HG02938 (cell line): ENCODE data around the gene KCNG1.
"Not testable (repeated sequence)": the region's sequence is repeated elsewhere in the genome, so short reads cannot be mapped to it uniquely, and the experiment has no call there.

Experiments
- ATAC-seq: cut with Tn5 transposase; IDR thresholded peaks from one replicate; pipeline ENCODE4 v1.9.1; 2021; ENCODE audit warnings: mild to moderate bottlenecking, moderate library complexity; ENCODE audit not compliant: unreplicated experiment

Gene KCNG1, protein sequence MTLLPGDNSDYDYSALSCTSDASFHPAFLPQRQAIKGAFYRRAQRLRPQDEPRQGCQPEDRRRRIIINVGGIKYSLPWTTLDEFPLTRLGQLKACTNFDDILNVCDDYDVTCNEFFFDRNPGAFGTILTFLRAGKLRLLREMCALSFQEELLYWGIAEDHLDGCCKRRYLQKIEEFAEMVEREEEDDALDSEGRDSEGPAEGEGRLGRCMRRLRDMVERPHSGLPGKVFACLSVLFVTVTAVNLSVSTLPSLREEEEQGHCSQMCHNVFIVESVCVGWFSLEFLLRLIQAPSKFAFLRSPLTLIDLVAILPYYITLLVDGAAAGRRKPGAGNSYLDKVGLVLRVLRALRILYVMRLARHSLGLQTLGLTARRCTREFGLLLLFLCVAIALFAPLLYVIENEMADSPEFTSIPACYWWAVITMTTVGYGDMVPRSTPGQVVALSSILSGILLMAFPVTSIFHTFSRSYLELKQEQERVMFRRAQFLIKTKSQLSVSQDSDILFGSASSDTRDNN

GRCh38 chr20:51022803-51023616 is at the start of gene KCNG1:
TSS of gene KCNG1 (minus strand) at chr20:51023107. CDS start at chr20:51010338, 12,769 bp downstream.
- ATAC-seq = no peak

- no peak for ATAC-seq
These were observed 47.7 kb upstream of the KCNG1 start for GRCh38 chr20:51070621-51071020.

- no peak for ATAC-seq
These were observed 44.9 kb upstream of the KCNG1 start for GRCh38 chr20:51067792-51068191.

GRCh38 chr20:51065615-51066014 is 42.7 kb upstream of the KCNG1 start:
- no peak for ATAC-seq

DNA sequence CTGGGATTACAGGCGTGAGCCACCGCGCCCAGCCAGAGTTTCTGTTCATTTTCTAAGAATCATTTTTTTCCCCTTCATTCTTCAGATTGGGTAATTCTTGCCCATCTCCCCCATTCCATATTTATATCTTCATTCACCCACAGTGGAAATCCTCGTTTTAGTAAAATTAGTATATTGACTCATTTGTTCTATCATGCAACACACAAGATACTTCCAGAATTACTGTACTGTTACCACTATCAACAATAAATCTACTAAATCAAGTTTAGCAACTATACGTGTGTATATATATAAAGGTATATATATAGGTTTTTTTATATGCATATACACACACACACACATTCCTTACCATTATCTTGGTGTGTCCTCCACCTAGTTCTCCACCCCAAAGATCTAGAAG is 41.2 kb upstream of the KCNG1 start:
- ATAC-seq = no peak

DNA sequence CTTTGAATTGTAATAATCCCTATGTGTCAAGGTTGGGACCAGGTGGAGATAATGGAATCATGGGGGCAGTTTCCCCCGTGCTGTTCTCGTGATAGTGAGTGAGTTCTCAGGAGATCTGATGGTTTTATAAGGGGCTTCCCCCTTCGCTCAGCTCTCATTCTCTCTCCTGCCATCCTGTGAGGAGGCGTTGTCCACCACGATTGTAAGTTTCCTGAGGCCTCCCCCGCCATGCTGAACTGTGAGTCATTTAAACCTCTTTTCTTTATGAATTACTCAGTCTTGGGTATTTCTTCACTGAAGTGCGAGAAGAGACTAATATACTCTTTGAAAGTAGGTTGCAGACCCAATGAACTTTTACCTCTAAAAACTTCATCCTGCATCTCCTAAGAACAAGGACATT is 39.2 kb upstream of the KCNG1 start:
- ATAC-seq = no peak

GRCh38 chr20:51061418-51062045 is 38.6 kb upstream of the KCNG1 start:
- no peak for ATAC-seq

DNA sequence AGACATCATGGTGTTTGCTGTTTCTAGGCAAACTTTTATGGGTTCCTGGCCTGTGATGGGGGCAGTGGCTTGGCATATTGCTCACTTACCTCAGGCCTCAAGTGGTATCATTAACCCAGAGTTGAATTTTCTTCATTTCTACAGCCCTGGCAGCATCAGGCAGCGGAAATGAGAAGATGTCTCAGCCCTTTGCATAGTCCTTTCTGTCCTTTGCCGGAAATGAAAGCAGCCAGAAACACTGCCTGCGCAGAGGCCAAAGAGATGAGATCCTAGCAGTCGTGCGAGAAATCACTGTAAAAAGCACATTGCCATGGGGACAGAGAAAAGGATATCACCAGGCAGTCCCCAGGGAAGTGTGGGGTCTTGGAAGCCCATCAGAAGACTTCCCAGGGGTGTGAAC is 37.4 kb upstream of the KCNG1 start:
- ATAC-seq = no peak

GRCh38 chr20:51059862-51060261 is 37.0 kb upstream of the KCNG1 start:
- ATAC-seq = no peak

DNA sequence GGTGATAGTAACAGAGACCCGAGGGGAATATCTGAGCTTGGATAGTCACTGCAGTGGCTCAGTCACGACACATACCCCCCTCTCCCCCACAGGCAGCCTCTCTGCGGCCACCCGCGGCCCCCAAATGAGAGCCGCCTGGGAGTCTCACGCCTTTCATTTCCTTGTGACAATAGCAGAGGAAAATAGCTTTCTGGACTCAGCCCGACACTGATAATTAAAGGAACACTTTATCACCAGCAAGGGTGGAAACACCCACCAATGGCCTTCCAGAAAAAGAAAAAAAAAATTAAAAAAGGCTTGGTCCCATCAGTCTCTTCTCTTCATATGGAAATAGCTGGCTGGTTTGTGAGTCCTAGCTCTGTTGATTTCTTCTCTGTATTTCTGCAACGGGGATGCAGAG is 35.1 kb upstream of the KCNG1 start:
- no peak for ATAC-seq

DNA sequence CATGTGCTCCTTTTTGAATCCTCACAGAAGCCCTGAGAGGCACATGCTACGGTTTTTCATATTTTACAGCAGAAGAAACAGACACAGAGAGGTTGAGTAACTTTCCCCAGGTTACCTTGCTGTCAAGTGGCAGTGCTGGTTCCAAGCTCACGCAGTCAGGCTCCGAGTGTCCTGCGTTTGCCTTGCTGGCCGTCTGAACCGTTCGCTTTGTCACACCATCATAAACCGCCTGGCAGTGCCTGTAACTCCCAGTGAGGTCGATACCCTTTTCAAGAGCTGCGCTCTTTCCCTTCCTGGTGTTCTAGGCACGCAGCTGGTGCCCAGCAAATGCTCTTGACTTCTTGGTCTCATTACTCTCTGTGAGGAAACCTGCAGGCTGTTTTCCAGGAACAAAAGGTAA is 31.3 kb upstream of the KCNG1 start:
- no peak for ATAC-seq

DNA sequence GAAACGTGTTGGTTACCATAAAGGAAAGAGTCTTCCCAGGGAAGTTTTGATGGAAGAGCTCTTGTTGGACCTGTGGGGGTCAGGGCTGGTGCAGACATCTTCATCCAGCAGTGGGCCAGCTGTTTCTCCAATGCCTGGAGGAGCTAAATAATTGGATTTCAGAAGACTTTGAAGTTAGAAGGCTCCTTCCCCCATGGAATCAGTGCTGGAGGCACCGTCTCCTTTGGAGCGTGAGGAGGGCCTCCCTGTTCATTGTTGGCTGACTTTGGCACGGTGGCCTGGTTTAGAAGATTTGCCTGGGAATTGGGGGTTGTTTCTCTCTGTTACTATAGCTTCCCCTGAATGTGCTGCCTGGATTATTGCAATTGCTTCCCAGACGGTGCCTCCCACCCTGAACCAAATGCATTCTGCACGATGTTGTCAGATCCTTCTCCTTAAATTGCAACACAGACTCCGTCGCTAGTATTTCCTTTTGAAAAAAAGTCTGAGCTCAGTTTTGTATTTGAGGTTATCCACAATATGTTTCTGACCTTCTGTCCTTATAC is 27.7 kb upstream of the KCNG1 start:
- ATAC-seq = no peak

GRCh38 chr20:51046021-51046985 is 23.4 kb upstream of the KCNG1 start:
- no peak for ATAC-seq

GRCh38 chr20:51045492-51045891 is 22.6 kb upstream of the KCNG1 start:
- not testable (repeated sequence) for ATAC-seq

DNA sequence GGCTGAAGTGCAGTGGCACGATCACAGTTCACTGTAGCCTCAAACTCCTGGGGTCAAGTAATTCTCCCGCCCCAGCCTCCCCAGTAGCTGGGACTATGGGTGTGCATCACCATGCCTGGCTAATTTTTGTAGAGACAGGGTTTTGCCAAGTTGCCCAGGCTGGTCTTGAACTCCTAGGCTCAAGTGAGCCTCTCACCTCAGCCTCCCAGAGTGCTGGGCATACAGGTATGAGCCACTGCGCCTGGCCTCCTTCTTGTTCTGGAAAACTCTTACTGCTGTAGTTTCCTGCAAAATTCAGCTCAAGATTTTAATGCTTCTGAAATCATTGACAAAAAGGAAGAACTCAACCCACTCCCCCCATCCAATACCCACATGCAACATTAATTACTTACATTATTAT is 21.9 kb upstream of the KCNG1 start:
- ATAC-seq = no peak

DNA sequence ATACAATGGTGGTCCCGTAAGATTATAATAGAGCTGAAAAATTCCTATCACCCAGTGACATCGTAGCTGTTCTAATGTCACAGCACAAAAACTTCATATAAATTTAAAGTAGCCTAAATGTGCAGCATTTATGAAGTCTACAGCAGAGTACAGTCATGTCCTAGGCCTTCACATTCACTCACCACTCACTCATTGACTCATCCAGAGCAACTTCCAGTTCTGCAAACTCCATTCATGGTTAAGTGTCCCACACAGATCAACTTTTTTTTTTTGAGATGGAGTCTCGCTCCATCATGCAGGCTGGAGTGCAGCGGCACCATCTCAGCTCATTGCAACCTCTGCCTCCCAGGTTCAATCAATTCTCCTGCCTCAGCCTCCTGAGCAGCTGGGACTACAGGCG is 20.9 kb upstream of the KCNG1 start:
- no peak for ATAC-seq

GRCh38 chr20:51042657-51043247 is 19.8 kb upstream of the KCNG1 start:
- no peak for ATAC-seq

- no peak for ATAC-seq
These were observed 19.2 kb upstream of the KCNG1 start for GRCh38 chr20:51042064-51042463.

DNA sequence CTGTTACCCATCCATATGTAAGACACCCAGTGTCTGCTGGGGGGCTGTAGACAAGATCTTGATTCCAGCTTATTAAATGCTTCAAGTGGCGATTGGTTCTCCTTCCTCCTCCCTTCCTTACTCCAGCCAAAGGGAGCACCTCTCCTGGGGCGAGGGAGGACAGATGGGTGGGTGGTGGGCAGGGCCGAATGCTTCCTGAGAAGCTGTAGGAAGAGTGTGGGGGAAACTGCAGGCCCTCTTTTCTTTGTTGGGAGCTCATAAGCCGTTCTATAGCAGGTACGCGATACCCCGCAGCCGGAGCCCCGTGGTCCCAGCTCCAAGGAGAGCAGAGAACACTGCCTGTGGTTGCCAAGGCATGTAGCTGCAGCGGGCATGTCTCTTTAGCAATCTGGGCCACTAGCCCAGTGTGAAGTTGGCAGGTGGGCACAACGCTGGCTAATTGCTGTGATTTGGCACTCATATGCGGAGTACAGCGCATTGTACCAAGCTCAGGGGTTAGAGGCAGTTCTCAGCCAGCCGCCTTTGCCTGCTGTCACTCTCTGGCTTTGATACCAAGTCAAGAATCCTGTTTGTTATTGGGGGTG is 14.7 kb upstream of the KCNG1 start:
- ATAC-seq = no peak
